Measurements from ENCODE around the gene KRT79.
A peak's percentile ranks its signal among the peaks of the same experiment; 100 is the strongest.
"Not testable (repeated sequence)": the region's sequence is repeated elsewhere in the genome, so short reads cannot be mapped to it uniquely, and the experiment has no call there.

Gene KRT79

DNA sequence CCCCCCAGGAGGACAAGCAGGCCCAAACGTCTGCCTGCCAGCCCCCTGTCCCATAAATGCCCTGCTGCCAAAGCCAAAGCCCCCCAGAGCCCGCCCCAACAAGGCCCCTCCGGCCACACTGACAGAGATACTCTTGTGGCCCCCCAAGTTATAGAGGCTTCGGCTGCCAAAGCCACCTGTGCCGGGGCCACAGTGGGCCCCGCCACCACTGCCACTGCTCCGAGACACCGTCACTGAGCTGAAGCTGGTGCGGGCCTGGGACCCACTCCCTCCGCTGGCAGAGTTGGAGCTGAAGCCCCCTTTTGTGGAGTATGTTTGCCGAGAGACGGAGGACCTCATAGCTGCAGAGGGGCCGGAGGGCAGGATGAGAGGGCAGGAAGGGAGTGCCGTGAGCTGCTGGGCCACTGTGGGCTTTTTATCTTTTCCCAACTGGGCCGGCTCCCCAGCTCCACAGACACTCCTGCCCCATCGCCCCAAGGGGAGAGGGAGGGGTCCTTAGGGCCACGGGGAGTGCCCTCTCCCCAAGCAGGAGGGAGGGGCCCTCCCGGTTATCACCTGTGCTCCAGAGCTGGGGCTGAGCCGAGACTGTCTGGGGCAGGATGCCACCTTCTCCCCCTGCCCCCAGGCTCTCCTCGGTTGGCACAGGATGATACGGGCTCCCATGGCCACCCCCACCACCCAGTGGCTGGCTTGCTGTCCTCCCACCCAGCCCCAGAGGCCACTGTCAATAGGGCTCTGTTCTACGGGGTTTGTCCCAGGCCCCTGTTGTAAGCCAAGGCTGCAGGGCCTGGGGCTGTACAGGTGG is at the start of gene KRT79:
KRT79 (minus strand) TSS at position 390 of the 805 bp plus-strand sequence; CDS start at position 339, 51 bp downstream.
- Mint-ChIP-seq H3K4me3 (peak within 1 kb of the TSS; percentile 4), H3K27ac (peak within 1 kb of the TSS; percentile 90), H3K36me3 (ENCODE audit: low read depth) (no peaks in the 10 kb centered on the region), H3K9me3 (no peaks in the 10 kb centered on the region), H3K4me1 (peaks cover 46% of the 10 kb centered on the region), H3K27me3 (peaks cover 6% of the 10 kb centered on the region)
- DNase-seq (no peak), ATAC-seq (no peak)

DNA sequence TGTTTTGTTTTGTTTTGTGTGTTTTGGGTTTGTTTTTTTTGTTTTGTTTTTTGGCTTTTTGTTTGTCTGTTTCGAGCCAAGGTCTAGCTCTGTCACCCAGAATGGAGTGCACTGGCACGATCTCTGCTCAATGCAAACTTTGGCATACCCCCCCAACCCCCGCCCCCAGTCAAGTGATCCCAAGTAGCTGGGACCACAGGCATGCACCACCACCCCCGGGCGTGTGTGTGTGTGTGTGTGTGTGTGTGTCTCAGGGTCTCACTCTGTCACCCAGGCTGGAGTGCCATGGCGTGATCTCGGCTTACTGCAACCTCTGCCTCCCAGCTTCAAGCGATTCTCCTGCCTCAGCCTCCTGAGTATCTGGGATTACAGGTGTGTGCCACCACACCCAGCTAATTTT is 46.4 kb upstream of the KRT79 start:
- ATAC-seq; H3K4me1 Mint-ChIP-seq; DNase-seq; H3K27me3 Mint-ChIP-seq; H3K27ac Mint-ChIP-seq; H3K36me3 Mint-ChIP-seq (ENCODE audit: low read depth); H3K4me3 Mint-ChIP-seq; H3K9me3 Mint-ChIP-seq: not testable (repeated sequence)

GRCh38 chr12:52879394-52880351 is 45.6 kb upstream of the KRT79 start:
- Mint-ChIP-seq H3K36me3 (ENCODE audit: low read depth) (no peaks in the 10 kb centered on the region), H3K9me3 (no peaks in the 10 kb centered on the region), H3K27me3 (peaks cover 7% of the 10 kb centered on the region), H3K4me3 (peak overlapping the region; percentile 67), H3K27ac (no peak overlapping the region), H3K4me1 (peaks cover 9% of the 10 kb centered on the region)
- ATAC-seq (peak; percentile 93), DNase-seq (peak; percentile 75)

- DNase-seq (no peak), ATAC-seq (no peak)
- H3K27me3 Mint-ChIP-seq: peaks cover 7% of the 10 kb centered on the region
- no peak overlapping the region for H3K4me3 Mint-ChIP-seq
- H3K9me3 Mint-ChIP-seq: no peaks in the 10 kb centered on the region
- no peaks in the 10 kb centered on the region for H3K36me3 Mint-ChIP-seq (ENCODE audit: low read depth)
- no peak overlapping the region for H3K27ac Mint-ChIP-seq
- peaks cover 14% of the 10 kb centered on the region for H3K4me1 Mint-ChIP-seq
These were observed 44.6 kb upstream of the KRT79 start for GRCh38 chr12:52878507-52879393.

- Mint-ChIP-seq H3K27me3 (peaks cover 7% of the 10 kb centered on the region), H3K27ac (no peak overlapping the region), H3K9me3 (no peaks in the 10 kb centered on the region), H3K36me3 (ENCODE audit: low read depth) (no peaks in the 10 kb centered on the region), H3K4me3 (no peak overlapping the region), H3K4me1 (peaks cover 24% of the 10 kb centered on the region)
- no peak for ATAC-seq
- DNase-seq: no peak
These were observed 43.1 kb upstream of the KRT79 start for GRCh38 chr12:52877242-52877641.

DNA sequence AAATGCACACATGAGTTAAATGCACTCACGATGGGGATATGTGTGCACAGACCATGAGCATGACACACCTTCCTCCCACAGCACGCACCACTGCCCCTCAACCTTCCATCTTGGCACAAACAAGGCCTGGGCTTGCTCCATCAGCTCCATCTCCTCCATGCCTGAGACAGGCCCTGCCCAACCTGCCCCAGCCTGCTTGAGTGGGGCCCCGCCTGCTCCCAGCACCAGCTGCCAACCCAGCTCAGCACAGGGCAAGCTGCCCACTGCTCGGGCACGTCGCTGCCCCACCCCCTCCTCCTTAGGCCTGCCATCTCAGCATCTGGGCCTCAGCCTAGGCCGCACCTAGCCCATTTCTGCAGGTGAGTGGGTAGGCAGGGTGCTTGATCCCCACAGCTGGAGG is 42.3 kb upstream of the KRT79 start:
- H3K9me3 Mint-ChIP-seq: no peaks in the 10 kb centered on the region
- no peak for DNase-seq
- H3K27me3 Mint-ChIP-seq: peaks cover 5% of the 10 kb centered on the region
- H3K4me3 Mint-ChIP-seq: no peak overlapping the region
- no peak overlapping the region for H3K27ac Mint-ChIP-seq
- no peak for ATAC-seq
- H3K4me1 Mint-ChIP-seq: peaks cover 26% of the 10 kb centered on the region
- H3K36me3 Mint-ChIP-seq (ENCODE audit: low read depth): no peaks in the 10 kb centered on the region

DNA sequence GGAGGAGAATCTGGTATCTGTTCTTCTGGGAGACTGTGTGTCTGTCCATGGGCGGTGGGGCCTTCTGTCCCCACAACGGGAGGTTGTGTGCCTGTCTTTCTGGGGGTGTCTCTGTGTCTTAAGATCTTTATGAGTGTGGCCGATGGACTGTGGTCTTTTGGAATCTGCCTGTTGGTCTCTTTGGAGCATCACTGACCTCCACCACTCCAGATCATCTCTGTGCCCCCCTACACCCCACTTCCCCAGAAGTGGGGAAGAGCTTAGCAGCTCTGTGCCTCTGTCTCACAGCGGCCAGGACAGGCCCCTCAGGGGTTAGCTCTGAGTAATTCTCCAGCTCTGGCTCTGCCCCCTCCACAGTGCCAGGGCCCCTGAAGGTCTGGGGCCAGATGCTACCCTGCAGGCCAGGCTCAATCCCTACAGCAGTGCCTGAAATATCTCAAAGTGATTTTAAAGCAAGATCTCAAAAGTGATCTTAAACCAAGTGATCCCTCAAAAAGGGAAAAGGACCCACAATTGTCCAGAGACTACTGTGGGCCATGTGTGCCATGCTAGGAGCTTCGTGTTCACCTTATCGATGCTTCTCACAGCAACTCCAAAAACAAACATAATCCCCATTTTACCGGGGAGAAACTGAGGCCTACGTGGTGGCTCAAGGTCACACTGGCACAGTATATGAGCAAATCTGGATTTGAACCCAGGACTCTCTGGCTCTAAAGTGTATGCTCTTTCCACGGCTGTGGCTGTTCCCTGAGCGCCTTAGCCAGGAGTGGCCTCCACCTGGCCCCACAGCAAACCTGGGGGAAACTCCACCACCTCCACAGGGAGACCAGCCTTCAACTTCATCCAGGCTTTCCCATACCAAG is 40.7 kb upstream of the KRT79 start:
- Mint-ChIP-seq H3K4me1 (peaks cover 30% of the 10 kb centered on the region), H3K27ac (peak overlapping the region; percentile 60), H3K9me3 (no peaks in the 10 kb centered on the region), H3K4me3 (peak overlapping the region; percentile 45), H3K36me3 (ENCODE audit: low read depth) (no peaks in the 10 kb centered on the region), H3K27me3 (no peaks in the 10 kb centered on the region)
- ATAC-seq: no peak
- no peak for DNase-seq

GRCh38 chr12:52873832-52874572 is 39.9 kb upstream of the KRT79 start:
- Mint-ChIP-seq H3K4me1 (peaks cover 29% of the 10 kb centered on the region), H3K27ac (peak overlapping the region; percentile 60), H3K36me3 (ENCODE audit: low read depth) (no peaks in the 10 kb centered on the region), H3K9me3 (no peaks in the 10 kb centered on the region), H3K27me3 (no peaks in the 10 kb centered on the region), H3K4me3 (peak overlapping the region; percentile 72)
- ATAC-seq (peak; percentile 65), DNase-seq (peak; percentile 67)

- Mint-ChIP-seq H3K4me3 (peak overlapping the region; percentile 72), H3K4me1 (peaks cover 28% of the 10 kb centered on the region), H3K27me3 (no peaks in the 10 kb centered on the region), H3K9me3 (no peaks in the 10 kb centered on the region), H3K27ac (peak overlapping the region; percentile 58), H3K36me3 (ENCODE audit: low read depth) (no peaks in the 10 kb centered on the region)
- ATAC-seq: no peak
- DNase-seq: no peak
These were observed 39.4 kb upstream of the KRT79 start for GRCh38 chr12:52873513-52873831.

- no peak for DNase-seq
- Mint-ChIP-seq H3K36me3 (ENCODE audit: low read depth) (no peaks in the 10 kb centered on the region), H3K27me3 (no peaks in the 10 kb centered on the region), H3K4me3 (peak overlapping the region; percentile 72), H3K9me3 (no peaks in the 10 kb centered on the region), H3K27ac (no peak overlapping the region), H3K4me1 (peaks cover 29% of the 10 kb centered on the region)
- ATAC-seq: no peak
These were observed 38.7 kb upstream of the KRT79 start for GRCh38 chr12:52872644-52873389.

- no peak for DNase-seq
- Mint-ChIP-seq H3K4me3 (no peak overlapping the region), H3K27me3 (no peaks in the 10 kb centered on the region), H3K36me3 (ENCODE audit: low read depth) (no peaks in the 10 kb centered on the region), H3K27ac (no peak overlapping the region), H3K4me1 (peaks cover 37% of the 10 kb centered on the region), H3K9me3 (no peaks in the 10 kb centered on the region)
- no peak for ATAC-seq
These were observed 37.4 kb upstream of the KRT79 start for GRCh38 chr12:52871291-52872039.
